Measurements from ENCODE around the gene FAM76B. TPM values are rescaled to one million over a fixed set of nuclear protein-coding genes. Genes with fewer than 3 reads are reported as not detected.

The FAM76B gene
- 19.3 and 26.2 TPM in 2 replicates for total RNA-seq (ENCODE audit: low replicate concordance)

GRCh38 chr11:95789506-95790122 is at the start of gene FAM76B:
Gene FAM76B, minus strand, starts transcription at chr11:95789782. Its CDS starts 304 bp downstream, at chr11:95789478.
- DNase-seq (ENCODE audit: low read depth), result peak; percentile 99
- TF ChIP-seq, protein P1, sequence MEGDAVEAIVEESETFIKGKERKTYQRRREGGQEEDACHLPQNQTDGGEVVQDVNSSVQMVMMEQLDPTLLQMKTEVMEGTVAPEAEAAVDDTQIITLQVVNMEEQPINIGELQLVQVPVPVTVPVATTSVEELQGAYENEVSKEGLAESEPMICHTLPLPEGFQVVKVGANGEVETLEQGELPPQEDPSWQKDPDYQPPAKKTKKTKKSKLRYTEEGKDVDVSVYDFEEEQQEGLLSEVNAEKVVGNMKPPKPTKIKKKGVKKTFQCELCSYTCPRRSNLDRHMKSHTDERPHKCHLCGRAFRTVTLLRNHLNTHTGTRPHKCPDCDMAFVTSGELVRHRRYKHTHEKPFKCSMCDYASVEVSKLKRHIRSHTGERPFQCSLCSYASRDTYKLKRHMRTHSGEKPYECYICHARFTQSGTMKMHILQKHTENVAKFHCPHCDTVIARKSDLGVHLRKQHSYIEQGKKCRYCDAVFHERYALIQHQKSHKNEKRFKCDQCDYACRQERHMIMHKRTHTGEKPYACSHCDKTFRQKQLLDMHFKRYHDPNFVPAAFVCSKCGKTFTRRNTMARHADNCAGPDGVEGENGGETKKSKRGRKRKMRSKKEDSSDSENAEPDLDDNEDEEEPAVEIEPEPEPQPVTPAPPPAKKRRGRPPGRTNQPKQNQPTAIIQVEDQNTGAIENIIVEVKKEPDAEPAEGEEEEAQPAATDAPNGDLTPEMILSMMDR (IDR thresholded peaks at IDR 0.05; ENCODE audit: insufficient read depth, low read length), result no peak
- peak within 1 kb of the TSS; percentile 87 for H3K4me3 ChIP-seq (ENCODE audit: low read depth, low read length)

- DNase-seq (ENCODE audit: low read depth), result peak; percentile 94
- TF ChIP-seq, protein P1 (IDR thresholded peaks at IDR 0.05; ENCODE audit: insufficient read depth, low read length), result peak; percentile 88
- H3K4me3 ChIP-seq (ENCODE audit: low read depth, low read length), result no peak overlapping the region
Observed at GRCh38 chr11:95835768-95836488, 46.3 kb upstream of the FAM76B start.

DNA sequence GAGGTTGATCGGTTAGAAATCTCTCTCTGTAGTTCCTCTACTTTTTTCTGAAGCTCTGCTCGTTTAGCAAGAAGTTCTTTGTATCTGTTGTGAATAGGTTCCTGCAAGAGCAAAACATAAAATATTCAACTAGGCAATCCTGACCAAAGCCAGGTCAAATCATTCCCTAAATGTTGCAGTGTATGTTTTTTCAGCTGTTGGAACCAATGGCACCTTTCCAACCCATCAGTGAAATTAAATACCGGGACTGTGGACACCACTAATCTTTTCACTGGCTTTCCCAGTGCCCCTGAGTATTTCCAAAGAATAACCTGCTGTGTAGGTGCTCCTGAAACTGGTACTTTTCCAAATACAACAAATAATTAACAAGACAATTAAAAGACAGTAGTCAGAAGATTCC is 45.8 kb upstream of the FAM76B start:
- peak; percentile 25 for DNase-seq (ENCODE audit: low read depth)
- TF ChIP-seq, protein P1 (IDR thresholded peaks at IDR 0.05; ENCODE audit: insufficient read depth, low read length), result no peak
- no peak overlapping the region for H3K4me3 ChIP-seq (ENCODE audit: low read depth, low read length)

DNA sequence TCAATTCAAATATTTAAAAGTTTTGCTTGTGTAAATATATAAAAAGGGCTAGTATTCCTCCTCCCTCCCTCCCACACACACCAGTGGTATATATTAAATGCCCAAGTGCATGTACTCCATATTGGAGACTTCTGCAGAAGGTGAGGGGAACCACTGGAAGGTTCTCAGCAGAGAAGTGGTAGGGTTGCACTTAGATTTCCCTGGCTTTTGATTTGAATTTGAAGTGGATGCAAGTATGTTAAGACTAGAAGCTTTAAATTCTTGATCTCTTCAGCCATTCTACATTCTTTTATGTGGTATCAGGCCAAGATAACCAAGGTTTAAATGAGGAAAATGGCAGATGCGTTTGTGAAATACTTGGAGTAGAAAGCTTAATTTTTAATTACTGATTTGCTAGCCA is 43.8 kb upstream of the FAM76B start:
- TF ChIP-seq, protein P1 (IDR thresholded peaks at IDR 0.05; ENCODE audit: insufficient read depth, low read length), result no peak
- H3K4me3 ChIP-seq (ENCODE audit: low read depth, low read length), result no peak overlapping the region
- DNase-seq (ENCODE audit: low read depth), result no peak

DNA sequence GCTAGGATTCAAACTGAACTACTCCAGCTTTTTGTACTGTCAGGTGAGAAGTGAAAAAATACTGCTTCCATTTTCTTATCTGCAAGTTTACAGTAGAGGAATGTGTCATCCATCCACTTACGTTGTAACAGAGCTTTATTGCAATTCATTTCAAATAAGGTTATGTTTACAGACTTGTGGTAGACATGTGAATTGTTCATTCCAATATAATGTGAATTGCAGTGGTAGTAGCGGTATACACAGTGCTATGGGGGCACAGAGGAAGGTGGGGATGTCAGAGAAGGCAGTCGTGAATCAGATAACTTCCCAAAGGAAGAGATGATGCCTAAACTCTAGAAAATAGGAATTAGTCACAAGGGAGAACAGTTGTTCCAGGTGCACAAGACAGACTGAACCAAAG is 43.2 kb upstream of the FAM76B start:
- H3K4me3 ChIP-seq (ENCODE audit: low read depth, low read length), result no peak overlapping the region
- peak; percentile 58 for DNase-seq (ENCODE audit: low read depth)
- TF ChIP-seq, protein P1 (IDR thresholded peaks at IDR 0.05; ENCODE audit: insufficient read depth, low read length), result no peak

DNA sequence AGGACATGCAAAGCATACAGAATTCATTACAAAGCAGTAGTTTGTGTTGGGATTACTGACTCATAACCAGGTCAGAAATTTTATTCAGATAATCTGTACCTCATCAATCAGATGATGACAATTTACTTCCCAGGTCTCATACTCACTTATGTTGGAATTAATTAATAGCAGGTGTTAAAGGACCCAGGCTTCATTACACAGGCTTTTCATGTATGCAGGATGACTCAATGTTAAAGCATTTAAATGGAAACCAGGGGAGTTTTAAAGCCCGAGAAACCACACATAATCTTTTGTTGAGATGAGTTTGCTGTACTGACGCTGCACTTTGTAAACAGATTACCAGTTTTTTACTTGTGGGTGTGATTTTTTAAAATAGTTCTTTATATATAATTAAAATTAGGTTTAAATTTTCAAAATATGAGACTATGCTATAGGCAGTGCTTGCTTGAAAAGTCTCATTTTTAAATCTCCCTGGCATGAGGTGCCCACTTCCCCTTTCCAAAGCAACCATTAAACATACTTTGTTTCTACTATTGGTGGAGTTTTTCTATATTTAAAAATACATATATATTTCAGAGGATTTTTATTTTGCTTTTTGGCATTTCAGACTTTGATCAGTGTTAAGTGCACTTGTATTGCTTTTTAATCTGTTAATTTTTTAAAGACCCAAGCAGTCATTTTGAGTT is 41.8 kb upstream of the FAM76B start:
- peak; percentile 92 for DNase-seq (ENCODE audit: low read depth)
- TF ChIP-seq, protein P1 (IDR thresholded peaks at IDR 0.05; ENCODE audit: insufficient read depth, low read length), result no peak
- no peak overlapping the region for H3K4me3 ChIP-seq (ENCODE audit: low read depth, low read length)
